HepG2 (cell line): ENCODE results near the gene GINS2.

Source experiments
- AKNA ChIP-seq: sonication (generic); formaldehyde crosslinking; IDR thresholded peaks from 2 replicates; pipeline ENCODE4 v1.4.0; 2020; ENCODE audit warnings: missing genetic modification reagents, borderline replicate concordance
- ATF3 ChIP-seq: sonication (generic); formaldehyde crosslinking; IDR thresholded peaks from 2 replicates; pipeline ENCODE4 v1.4.0; 2020; ENCODE audit warnings: missing genetic modification reagents
- CEBPZ ChIP-seq: IDR thresholded peaks from 2 replicates; pipeline ENCODE4 v1.6.1; 2012; ENCODE audit warnings: low read length, improper control_type of control experiment
- ETS1 ChIP-seq: sonication (generic); formaldehyde crosslinking; IDR thresholded peaks from 2 replicates; pipeline ENCODE4 v1.4.0; 2020; ENCODE audit warnings: missing genetic modification reagents
- POLR2G ChIP-seq: fragments of 200-400 bp; formaldehyde crosslinking; IDR thresholded peaks from 2 replicates; pipeline ENCODE4 v1.6.1; 2018; ENCODE audit warnings: mild to moderate bottlenecking, low read depth, low read length, moderate library complexity
- ZNF281 ChIP-seq: sonication (generic); formaldehyde crosslinking; IDR thresholded peaks from 2 replicates; pipeline ENCODE4 v1.4.0; 2020; ENCODE audit warnings: missing genetic modification reagents, borderline replicate concordance
- ZNF713 ChIP-seq: sonication (generic); formaldehyde crosslinking; IDR thresholded peaks from 2 replicates; pipeline ENCODE4 v1.4.0; 2020; ENCODE audit warnings: mild to moderate bottlenecking, missing genetic modification reagents
- ZNF776 ChIP-seq: sonication (generic); formaldehyde crosslinking; IDR thresholded peaks from 2 replicates; pipeline ENCODE4 v1.4.0; 2020; ENCODE audit warnings: mild to moderate bottlenecking, missing genetic modification reagents

- TF ChIP-seq ZNF281 (CRISPR knock-in tag) (no peak), ZNF713 (CRISPR knock-in tag) (no peak), ETS1 (no peak), CEBPZ (no peak), ZNF776 (CRISPR knock-in tag) (no peak), ATF3 (CRISPR knock-in tag) (no peak), AKNA (no peak), POLR2G (no peak)
Measured at GRCh38 chr16:85736921-85737320, 48.2 kb upstream of the GINS2 start.
